ENCODE results near the gene CCDC138. TPM values are rescaled to one million over a fixed set of nuclear protein-coding genes. Genes with fewer than 3 reads are reported as not detected.

Gene CCDC138
- total RNA-seq, 1 experiment from 2014 or later: 21.3 TPM

- DNase-seq (ENCODE audit: low spot score): no peak
Observed at GRCh38 chr2:108919571-108920373, 133.2 kb downstream of the CCDC138 start.

GRCh38 chr2:108920686-108921085 is 134.1 kb downstream of the CCDC138 start:
- no peak for DNase-seq (ENCODE audit: low spot score)

DNA sequence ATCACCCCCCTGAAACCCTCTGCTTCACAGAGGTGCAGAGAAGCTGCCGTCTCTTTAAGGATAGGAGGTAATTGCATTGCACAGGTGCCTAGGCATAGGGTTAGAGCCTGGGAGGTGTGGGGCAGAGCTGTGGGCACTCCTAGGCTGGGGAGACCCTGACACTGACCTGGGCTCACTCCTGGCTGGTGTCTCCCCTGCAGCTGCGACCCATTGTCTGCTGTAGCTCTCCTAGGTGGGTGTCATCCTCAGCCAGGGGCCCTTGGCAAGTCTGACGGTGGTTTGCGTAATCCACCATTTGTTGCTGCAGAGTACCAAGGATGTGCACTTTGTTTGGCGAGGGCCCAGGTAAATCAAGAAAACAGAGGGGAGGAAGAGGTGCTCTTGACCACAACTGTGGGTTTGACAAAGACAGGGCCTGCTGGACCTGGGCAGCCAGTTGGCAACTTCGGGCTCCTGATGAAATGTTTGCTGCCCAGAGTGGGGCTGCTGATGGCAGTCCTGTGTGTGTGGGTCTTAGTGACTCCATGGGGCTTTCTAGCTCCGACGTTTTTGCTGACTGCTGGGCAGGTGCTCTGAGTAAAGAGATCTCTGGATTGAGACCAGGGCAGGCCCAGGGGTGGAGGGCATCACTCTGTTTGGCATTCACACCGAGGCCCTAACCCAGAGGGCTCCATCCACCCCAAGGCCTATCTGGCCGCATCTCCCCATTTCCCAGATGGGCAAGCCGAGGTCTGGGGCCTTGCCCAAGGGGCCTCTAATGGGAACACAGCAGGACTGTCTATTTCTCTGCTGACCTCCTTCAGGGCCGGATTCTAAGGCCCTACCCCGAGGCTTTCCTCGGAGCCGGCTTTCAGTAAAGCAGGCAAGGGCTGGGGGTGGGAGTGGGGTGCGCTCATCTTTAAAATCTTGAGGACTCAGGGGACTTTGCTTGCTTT is 134.8 kb downstream of the CCDC138 start:
- DNase-seq (ENCODE audit: low spot score): no peak

GRCh38 chr2:108922141-108922915 is 135.8 kb downstream of the CCDC138 start:
- DNase-seq (ENCODE audit: low spot score): peak; percentile 54

- no peak for DNase-seq (ENCODE audit: low spot score)
Observed at GRCh38 chr2:108923019-108923700, 136.6 kb downstream of the CCDC138 start.

DNA sequence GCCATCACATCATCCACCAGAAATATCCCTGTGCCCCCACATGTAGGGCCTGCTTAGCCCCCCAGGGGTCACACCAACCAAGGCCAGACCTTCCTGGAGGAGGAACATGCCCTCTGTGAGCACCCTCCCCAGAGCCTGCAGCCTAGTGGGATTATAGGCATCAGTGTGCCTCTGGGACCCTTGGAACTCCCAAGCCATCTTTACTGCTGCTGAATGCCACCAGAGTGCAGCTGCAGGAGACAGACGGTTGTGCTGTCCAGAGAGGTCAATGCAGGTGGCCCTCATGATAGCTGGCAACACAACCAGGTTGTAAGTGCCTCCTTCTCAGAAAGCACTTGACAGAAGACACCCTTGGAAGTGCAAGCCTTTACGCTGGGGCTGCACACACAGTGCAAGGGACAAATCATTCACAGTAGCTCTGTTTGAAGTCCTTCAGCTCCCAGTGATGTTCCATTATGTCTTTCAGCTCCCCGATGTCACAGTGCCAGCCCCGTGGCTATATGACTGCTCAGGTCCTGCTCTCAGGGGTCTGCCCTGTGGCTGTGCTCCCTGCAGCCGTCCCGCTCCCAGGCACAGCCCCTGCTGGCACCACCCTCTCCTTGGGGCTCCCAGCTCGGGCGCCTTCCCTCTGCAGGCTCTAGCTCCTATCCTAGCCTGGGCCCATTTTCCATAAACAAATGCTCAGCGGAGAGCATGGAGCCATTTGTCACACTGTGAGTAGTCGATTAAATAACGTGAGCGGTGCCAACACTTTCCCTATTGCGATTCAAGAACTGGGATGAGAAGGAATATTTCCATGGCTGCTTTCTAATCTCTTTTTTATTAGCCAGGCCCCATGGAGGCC is 137.4 kb downstream of the CCDC138 start:
- DNase-seq (ENCODE audit: low spot score): no peak

- no peak for DNase-seq (ENCODE audit: low spot score)
Observed at GRCh38 chr2:108924580-108925251, 138.1 kb downstream of the CCDC138 start.

- no peak for DNase-seq (ENCODE audit: low spot score)
Observed at GRCh38 chr2:108925286-108925685, 138.7 kb downstream of the CCDC138 start.

DNA sequence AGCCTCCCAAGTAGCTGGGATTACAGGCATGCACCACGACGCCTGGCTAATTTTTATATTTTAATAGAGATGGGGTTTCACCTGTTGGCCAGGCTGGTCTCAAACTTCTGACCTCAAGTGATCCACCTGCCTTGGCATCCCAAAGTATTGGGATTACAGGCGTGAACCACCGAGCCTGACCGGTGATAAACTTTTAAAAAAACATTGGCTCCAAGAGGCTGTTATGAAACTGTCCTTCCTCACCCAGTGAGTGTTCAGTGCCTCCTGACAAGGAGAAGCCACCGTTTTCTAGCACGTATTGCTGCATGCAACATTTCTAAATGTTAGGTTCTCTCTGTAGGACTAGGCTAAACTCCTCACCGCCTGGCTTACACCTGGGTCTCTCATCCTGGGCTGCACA is 139.2 kb downstream of the CCDC138 start:
- DNase-seq (ENCODE audit: low spot score): no peak

Other genes starting within 250 kb of the CCDC138 start
- gene RANBP2, start 67.3 kb upstream of the CCDC138 start, total RNA-seq (2014; rRNA removed; shearing (Covaris generic)): 45.0 and 60.2 TPM in 2 replicates
- not detected in 2 replicates for gene EDAR, start 202.4 kb downstream of the CCDC138 start, total RNA-seq (2014; rRNA removed; shearing (Covaris generic))